Omental fat pad (tissue), 4 donors: ENCODE results near the gene SLC19A1. TPM values are rescaled to one million over a fixed set of nuclear protein-coding genes. Genes with fewer than 3 reads are reported as not detected.

Source experiments
- ATAC-seq: fragments of 150-250 bp; one replicate; pipeline ENCODE4 v1.9.1; 2016; ENCODE audit warnings: mild to moderate bottlenecking, moderate library complexity; ENCODE audit not compliant: low FRiP score
- DNase-seq: peaks from one replicate; pipeline ENCODE4 v3.0.0-alpha.2; 2019; ENCODE audit warnings: low spot score
- total RNA-seq, 4 donors: library from RNA; depleted of rRNA; stranded (reverse); fragments of >200 nt; gene quantifications; one replicate each; pipeline ENCODE4 v1.1.0, GENCODE V29; 2016
- TF ChIP-seq, protein P1 (sequence below), 3 donors: fragments of 450-650 bp; IDR thresholded peaks; one replicate each; pipeline ENCODE4 v1.5.1; 2016 to 2017; ENCODE audit warnings: antibody characterized with exemption in 3 of 3, mild to moderate bottlenecking in 3 of 3, moderate library complexity in 2 of 3

Gene SLC19A1
- total RNA-seq, 4 donors from 2014 or later = 5.8 to 18.6 (median 14.6) TPM

GRCh38 chr21:45478816-45479669 lies 63.2 kb downstream of the SLC19A1 start:
- ATAC-seq = no peak
- TF ChIP-seq, protein P1, sequence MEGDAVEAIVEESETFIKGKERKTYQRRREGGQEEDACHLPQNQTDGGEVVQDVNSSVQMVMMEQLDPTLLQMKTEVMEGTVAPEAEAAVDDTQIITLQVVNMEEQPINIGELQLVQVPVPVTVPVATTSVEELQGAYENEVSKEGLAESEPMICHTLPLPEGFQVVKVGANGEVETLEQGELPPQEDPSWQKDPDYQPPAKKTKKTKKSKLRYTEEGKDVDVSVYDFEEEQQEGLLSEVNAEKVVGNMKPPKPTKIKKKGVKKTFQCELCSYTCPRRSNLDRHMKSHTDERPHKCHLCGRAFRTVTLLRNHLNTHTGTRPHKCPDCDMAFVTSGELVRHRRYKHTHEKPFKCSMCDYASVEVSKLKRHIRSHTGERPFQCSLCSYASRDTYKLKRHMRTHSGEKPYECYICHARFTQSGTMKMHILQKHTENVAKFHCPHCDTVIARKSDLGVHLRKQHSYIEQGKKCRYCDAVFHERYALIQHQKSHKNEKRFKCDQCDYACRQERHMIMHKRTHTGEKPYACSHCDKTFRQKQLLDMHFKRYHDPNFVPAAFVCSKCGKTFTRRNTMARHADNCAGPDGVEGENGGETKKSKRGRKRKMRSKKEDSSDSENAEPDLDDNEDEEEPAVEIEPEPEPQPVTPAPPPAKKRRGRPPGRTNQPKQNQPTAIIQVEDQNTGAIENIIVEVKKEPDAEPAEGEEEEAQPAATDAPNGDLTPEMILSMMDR (IDR thresholded peaks at IDR 0.05) = no peak

DNA sequence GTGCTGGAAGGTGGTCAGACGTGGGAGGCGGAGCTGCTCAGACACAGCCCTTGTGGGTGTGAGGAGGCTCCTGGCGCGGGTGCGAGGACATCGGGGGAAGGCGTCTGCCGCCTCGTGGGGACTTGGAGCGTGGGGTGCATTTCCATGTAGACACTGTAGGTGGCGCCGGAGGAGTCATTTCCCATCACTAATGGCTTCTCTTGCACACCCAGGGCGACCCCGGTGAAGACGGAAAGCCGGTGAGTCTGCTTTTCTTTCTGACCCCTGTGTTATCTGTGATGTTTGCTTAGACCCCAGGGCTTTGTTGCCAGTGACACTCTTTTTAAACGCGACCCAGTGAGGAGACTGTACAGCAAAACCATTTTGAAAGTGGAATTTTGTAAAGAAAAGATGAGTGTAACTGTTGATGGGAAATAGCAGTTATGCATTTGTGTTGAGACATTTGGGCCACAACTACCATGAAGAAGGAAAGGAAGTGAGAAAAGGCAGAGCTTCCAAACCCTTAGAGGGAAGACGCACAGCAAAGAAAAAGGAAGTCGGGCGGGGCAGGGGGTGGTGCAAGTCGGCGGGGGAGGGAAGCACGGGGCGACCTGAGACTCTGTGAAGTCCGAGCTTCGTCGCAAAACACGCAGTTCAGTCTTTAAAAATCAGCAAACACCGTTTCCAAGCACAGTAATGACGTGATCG lies 64.0 kb downstream of the SLC19A1 start:
- no peak for DNase-seq
- TF ChIP-seq, protein P1 (IDR thresholded peaks at IDR 0.05) = peak in 2 of 3 donors; percentile 35 to 50
- peak; percentile 34 for ATAC-seq

More at GRCh38 chr21:45478816-45479669, 63.2 kb downstream of the SLC19A1 start:
- no peak for DNase-seq

DNA sequence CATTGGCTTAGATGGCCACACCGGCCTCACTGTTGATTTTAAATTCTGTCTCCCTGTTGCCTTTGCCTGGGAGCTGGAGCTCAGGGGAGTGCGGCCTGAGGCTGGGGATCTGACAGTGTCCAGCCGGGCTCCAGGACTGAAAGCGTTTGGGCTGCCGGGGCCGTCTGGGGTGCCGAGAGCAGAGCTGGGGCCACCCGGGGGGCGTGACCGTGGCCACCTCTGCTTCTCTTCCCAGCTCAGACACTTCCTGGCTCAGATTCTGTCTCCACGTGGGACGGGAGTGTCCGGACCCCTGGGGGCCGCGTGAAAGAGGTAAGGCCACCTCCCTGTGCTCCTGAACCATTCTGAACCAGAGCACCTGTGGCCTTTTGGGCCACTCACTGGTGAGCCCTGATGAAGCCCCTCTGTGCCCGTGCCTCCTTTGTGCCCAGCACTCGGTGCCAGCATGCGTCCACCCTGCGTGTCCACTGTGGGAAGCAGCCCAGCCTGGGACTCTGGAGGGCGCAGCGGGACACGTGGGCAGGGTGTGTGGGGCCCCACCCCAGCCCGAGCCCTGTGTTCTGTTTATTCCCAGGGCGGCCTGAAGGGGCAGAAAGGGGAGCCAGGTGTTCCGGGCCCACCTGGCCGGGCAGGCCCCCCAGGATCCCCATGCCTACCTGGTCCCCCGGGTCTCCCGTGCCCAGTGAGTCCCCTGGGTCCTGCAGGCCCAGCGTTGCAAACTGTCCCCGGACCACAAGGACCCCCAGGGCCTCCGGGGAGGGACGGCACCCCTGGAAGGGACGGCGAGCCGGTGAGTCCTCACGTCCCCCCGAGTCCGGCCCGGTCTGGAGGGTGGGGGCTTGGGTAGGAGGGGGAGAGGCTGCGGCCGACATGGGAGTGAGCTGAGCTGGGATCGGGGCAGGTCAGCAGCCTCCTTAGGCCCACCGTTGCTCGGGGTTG lies 64.8 kb downstream of the SLC19A1 start:
- TF ChIP-seq, protein P1 (IDR thresholded peaks at IDR 0.05) = no peak
- peak; percentile 1 for ATAC-seq
- DNase-seq = no peak

DNA sequence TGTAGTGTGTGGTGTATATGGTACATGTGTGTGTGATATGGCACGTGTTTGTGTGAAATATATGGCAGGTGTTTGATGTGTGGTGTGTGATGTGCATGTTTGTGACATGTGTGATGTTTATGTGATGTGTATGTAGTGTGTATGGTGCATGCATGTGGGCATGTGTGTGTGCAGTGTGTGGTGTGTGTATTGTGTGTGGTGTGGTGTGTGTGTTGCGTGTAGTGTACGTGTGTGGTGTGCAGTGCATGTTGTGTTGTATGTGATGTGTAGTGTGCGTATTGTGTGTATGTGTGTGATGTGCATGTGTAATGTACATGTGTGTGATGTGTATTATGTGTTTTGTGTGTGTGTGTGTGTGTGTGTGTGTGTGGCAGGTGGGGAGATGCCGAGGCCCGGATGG lies 65.7 kb downstream of the SLC19A1 start:
- DNase-seq = no peak
- TF ChIP-seq, protein P1 (IDR thresholded peaks at IDR 0.05) = no peak
- no peak for ATAC-seq

DNA sequence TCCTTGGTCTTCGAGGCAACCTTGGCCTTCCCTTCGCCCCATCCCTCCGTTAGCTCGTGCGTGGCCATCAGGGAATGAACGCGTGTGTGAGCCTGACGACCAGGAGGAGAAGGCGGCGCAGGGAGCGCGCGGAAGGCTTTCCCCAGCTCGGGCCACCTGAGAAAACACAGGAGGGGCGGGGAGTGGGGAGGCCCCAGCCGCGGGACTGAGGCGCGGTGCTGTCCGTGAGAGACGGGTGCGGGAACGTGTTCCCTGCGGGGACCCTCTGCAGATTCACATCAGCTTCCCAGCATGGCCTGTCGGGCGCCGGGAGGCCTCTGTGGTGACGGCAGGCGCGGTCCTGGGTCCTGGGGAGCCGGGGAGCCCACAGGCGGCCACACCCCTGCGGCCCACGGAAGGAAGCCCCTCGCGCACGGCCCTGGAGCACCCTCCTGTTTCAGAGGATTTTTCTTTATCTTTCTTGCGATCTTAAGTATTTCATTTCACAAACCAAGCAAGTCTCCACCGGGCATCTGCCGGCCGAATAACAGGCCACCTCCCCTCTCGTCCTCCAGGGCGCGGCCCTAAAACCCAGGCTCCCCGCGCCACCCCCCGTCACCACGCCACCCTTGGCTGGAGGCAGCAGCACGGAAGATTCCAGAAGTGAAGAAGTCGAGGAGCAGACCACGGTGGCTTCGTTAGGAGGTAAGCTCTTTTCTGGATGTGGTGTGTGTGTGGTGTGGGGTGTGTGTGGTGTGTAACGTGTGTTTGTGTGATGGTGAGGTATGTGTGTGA lies 66.3 kb downstream of the SLC19A1 start:
- ATAC-seq (no peak), DNase-seq (no peak)
- TF ChIP-seq, protein P1 (IDR thresholded peaks at IDR 0.05) = no peak
